Activated gamma-delta T cell (primary cell): ENCODE results near the gene CIAO3.
"Not testable (repeated sequence)": the region's sequence is repeated elsewhere in the genome, so short reads cannot be mapped to it uniquely, and the experiment has no call there.

Source experiments
- DNase-seq: peaks from one replicate; lab custom pipeline; 2025; lab: John Stamatoyannopoulos, UW

The CIAO3 gene

GRCh38 chr16:760545-761343, 19.9 kb upstream of the CIAO3 start, which contains the start of gene MSLN:
Gene MSLN, plus strand, starts transcription at chr16:760734. Its CDS starts 1,947 bp downstream, at chr16:762681.
- DNase-seq, result no peak

DNA sequence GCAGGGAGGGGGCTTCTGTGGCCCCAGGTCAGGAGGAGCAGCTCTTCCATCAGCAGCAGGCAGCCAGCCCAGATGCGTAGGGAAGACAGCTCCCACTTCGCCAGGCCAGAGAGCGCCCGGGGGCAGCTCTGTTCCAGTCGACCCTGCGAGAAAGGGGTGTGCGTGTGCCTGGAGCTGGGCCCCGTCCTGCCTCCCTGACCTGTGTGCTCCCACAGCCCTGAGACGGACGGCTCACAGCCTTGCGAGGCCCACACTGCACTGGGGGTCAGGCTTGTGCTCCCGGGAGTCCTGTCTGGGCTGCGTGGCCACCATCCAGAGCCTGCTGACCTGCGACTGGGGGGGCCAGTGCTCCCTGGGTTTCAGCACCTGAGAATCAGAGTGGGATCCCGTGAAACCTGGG, 19.3 kb upstream of the CIAO3 start:
- no peak for DNase-seq

- no peak for DNase-seq
Observed at GRCh38 chr16:759110-759910, 18.5 kb upstream of the CIAO3 start.

- DNase-seq, result no peak
Observed at GRCh38 chr16:756428-756827, 15.6 kb upstream of the CIAO3 start.

DNA sequence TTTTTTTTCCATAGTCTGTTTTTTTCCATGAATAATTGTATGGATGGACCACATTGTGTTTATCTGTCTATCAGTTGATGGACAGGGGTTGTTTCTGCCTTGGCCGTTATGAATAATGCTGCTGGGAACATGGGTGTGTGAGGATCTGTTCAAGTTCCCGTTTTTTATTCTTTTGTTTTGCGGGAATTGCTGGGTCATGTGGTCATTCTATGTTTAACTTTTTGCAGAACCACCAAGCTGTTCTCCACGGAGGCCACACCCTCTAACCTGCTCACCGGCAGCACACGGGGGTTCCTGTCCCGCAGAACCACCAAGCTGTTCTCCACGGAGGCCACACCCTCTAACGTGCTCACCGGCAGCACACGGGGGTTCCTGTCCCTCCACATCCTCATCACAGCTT, 13.9 kb upstream of the CIAO3 start:
- DNase-seq, result no peak

- DNase-seq, result not testable (repeated sequence)
Observed at GRCh38 chr16:754121-754607, 13.4 kb upstream of the CIAO3 start.

DNA sequence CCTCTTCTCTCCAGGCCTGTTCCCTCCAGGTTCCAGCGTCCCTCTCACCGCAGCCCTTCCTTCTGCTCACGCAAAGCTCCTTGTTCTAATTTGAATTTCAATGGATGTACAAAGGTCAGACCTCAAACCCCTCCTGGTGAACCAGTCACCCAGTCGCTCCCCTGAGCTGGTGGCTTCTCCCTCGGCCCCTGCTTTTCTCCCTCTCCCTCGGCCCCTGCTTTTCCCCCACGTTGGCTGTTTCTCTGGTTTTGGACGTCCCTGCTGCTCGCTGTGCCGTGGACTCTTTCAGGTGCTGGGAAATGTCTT, 11.2 kb upstream of the CIAO3 start:
- no peak for DNase-seq

DNA sequence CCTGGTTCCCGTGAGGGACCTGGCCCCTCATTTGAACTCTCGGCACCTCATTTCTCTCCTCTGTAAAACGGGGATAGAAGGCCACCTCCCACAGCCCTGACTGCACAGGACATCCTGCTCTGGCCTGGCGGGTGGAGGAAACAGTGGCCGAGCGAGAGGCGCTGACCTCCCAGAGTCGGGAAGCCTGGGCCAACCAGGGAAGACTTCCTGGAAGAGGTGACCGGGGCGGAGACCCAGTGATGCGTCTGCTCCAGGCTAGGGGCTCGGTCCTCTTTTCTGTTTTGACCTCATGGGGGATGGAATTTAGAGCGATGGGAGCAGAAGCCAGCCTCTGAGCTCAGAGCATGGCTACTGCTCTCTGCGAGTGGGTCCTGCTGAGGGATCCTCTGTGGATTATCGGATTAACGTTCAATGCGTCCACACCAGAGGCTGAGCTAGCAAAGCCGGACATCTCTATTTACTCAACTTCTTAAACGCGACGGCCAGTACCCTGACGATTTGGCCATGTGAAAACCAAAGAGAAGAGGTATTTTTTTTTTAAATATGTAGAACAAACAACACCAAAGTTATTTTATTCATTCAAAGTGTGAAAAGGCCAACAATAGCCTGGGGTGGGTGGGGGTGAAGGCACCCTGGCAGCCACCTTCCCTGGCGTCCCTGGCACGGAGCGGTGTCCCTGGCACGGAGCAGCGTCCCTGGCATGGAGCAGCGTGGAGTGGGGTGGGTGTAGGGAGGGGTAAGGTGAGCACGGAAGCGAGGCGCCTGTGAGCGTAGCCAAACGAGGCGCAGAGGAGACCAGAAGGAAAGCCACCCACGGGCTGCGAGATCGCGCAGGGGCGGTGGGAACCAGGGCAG, 10.6 kb upstream of the CIAO3 start:
- no peak for DNase-seq

DNA sequence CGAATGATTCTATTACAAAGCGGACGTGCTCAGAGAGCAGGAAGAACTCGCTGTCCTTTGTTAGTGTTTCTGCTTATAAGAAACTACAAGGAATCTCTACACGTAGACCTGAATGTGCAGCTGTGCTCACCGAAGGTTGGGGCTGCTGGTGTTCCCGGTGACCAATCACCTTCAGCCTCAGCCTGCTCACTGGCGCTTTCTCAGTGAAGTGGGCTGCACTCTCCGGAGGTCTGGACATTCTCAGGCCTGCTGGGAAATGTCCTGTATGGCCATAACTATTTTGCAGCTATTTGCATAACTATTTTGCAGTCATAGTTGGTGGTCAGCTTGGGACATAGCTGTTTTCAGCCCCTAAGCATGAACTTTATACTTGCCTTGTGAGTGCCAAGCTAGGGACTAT, 9.7 kb upstream of the CIAO3 start:
- DNase-seq, result no peak

DNA sequence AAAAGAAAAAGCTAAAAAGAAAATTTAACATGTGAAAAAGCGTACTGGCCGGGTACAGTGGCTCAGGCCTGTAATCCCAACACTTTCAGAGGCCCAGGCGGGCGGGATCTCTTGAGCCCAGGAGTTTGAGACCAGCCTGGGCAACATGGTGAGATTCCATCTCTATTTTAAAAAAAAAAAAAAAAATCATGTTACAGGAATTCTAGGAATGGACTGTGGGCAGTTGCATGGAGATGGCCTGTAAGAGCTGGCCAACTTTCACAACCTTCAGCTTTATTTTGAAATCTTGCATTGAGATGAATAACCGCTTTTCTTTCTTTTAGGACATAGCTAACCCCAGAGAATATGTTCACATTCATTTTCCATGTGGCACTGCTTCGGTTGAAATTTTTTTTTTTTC, 8.2 kb upstream of the CIAO3 start:
- no peak for DNase-seq

DNA sequence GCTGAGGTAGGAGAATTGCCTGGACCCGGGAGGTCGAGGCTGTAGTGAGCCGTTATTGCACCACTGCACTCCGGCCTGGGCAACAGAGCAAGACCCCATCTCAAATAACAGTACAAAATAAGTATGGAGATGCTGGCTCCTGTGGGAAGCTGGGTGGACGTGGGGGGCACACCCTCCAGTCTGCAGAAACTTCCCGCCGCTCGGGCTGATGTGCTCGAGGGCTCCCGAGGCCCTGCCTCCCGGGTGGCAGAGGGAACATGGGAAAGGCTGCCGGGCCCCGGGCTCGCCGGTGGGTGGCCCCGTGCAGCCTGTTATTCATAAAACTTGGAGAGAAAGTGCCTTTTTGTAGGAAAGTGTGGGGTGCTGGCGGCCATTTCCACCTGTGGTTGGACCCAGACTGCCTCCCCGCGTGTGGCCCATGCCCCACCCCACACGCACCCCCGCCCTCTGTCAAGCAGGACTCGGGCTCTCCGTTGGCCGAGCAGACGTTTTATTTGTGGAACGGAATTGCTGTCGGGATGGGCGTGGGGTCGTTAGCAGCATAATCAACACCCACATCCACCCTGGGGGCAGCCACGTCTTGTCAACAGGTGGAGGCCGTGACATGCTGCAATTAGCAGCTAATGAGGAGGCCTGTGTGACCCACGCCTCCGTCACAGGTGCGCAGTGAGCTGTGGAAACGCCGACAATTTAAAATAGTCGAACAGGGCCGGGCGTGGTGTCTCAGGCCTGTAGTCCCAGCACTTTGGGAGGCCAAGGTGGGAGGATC, 7.4 kb upstream of the CIAO3 start:
- no peak for DNase-seq

- DNase-seq, result no peak
Observed at GRCh38 chr16:746637-747036, 5.8 kb upstream of the CIAO3 start.

GRCh38 chr16:745739-746138, 4.9 kb upstream of the CIAO3 start:
- DNase-seq, result no peak

GRCh38 chr16:743794-744500, 3.1 kb upstream of the CIAO3 start:
- DNase-seq, result no peak

- DNase-seq, result not testable (repeated sequence)
Observed at GRCh38 chr16:742894-743293, 2.1 kb upstream of the CIAO3 start.

DNA sequence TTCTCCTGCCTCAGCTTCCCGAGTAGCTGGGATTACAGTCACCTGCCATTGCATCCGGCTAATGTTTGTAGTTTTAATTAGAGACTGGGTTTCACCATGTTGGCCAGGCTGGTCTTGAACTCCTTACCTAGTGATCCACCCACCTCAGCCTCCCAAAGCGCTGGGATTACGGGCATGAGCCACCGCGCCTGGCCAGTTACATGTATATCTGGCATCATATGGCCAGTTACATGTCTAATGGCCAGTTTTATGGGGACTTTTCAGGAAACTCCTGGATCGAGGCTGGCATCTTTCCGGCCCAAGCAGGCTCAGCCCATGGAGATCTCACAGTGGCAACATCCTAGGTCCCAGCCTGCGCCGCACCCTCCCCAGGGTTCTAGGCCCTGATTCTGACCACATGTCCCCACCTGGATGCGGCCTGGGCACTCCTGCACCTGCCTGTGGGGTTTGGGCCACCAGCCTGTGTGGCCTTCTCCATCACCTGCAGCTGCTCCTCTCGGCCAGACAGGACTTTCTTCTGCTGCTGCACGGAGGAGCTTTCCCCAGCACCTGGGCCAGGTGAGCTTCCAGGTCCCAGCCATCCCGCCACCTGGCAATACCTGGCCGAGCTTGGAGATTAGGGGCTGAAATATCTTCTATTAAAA, 1.3 kb upstream of the CIAO3 start:
- no peak for DNase-seq

- no peak for DNase-seq
Observed at GRCh38 chr16:740459-740763, 386 bp downstream of the CIAO3 start.

DNA sequence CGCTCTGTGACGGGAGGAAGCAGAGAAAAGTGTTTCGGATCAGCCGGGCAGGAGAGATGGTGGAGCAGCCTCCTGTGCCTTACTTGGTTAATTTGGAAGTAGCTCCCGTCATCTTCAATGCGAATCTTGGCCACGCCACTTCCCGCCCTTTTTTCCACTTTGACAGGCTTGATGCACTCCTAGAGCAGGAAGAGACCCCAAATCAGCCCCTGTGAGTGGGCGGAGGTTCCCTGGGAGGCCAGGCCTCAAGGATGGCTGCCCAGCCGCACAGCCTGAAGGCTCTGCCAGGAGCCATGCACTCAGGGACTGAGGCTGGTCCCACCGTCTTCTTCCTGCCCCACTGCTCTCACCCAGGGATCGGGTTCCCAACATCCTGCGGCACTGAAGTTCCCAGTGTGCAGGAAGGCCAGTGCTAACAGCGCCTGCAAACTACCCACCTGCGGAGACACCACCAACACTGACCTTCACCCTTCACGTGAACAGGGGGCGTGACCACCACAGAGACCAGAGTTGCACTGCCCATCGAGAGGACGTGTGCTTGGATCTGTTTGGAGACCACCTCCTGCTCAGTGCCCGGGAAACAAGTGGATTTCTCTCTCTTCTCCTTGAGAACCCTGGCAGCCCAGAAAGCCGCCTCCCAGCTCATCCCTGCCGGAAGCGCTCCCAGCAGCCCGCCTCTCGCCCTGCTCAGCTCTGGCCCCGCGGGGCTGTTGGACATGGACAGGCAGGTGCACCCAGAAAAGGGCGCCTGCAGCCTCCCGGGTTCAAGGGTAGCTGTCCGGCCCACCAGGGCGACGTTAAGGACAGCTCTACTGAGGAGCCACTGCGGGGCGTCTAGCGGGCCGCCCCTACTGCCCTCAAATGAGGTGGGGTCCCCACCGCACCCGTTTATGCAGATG, 988 bp downstream of the CIAO3 start:
- DNase-seq, result no peak

DNA sequence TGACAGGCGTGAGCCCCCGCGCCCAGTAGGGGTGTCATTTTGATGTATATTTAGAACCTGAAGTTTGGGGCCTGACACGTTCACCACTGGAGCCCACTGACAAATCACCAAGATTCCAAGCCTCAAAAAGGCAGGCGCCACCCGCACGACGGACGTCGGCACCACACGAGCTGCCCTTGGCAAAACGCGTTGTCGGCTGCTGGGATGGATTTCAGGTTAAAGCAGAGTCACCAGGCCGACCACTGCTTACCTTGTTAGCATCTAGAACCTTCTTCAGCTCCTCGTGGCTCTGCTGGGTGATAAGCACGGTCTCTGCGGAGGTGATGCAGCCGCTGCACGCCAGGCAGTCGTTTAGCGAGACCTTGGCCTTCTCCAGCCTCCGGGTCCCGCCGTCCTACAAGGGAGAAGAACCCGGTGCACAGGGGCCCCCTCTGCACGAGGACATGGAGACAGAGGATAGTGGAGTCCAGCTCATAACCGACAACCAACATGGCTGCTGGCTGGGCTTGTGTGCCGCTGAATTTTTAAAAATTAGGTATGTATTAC, 3.8 kb downstream of the CIAO3 start:
- DNase-seq, result no peak
